DOHH2 (cell line): Measurements from ENCODE around the gene SESTD1.

Source experiments
- CTCF ChIP-seq: fragments of 200-600 bp; sonication (generic); IDR thresholded peaks from one replicate; pipeline ENCODE4 v1.5.1; 2014; ENCODE audit warnings: antibody characterized with exemption, mild to moderate bottlenecking, low read depth, low read length; ENCODE audit not compliant: poor library complexity, severe bottlenecking
- EZH2phosphoT487 ChIP-seq: fragments of 200-600 bp; sonication (generic); IDR thresholded peaks from 2 replicates; pipeline ENCODE4 v1.6.1; 2017; ENCODE audit warnings: borderline replicate concordance, mild to moderate bottlenecking, antibody characterized with exemption, low read length, moderate library complexity, mixed read lengths

- TF ChIP-seq CTCF: no peak
- no peak for TF ChIP-seq EZH2phosphoT487
Measured at GRCh38 chr2:179234658-179235240, 29.9 kb downstream of the SESTD1 start.
